Measurements from ENCODE around the gene PSG5. TPM values are rescaled to one million over a fixed set of nuclear protein-coding genes. Genes with fewer than 3 reads are reported as not detected.
"Not testable (repeated sequence)": the region's sequence is repeated elsewhere in the genome, so short reads cannot be mapped to it uniquely, and the experiment has no call there.

PSG5 gene
- total and polyA plus RNA-seq, 10 of the 15 experiments (the other 5 are each of a cell fraction or from before 2014, with no cell fraction given): 0.27 TPM; not detected in 9

DNA sequence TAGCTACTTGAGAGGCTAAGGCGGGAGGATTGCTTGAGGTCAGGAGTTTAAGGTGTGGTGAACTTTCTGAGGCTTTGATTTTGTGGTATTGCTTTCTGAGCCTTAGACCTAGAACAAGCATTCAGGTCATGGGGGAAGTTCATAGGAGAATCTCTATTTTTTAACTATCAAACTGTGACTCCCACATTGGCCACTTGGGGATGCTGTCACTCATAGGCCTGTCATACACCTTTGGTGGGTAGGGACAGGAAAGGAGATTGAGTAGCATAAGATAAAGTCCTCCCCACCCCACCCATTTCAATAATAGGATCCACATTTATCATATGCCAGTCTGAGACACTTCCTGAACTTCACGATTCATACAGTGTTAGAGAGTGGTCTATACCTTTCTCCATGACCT, 62.0 kb downstream of the PSG5 start:
- Histone ChIP-seq H3K4me1 (ENCODE audit: control insufficient read depth, insufficient read depth, low read length) (no peaks in the 10 kb centered on the region), H3K4me2 (ENCODE audit: control insufficient read depth, insufficient read depth) (no peak overlapping the region), H3K4me3 (no peak overlapping the region), H2AFZ (ENCODE audit: control insufficient read depth, low read depth, low read length) (no peak overlapping the region), H3K79me2 (ENCODE audit: control insufficient read depth, insufficient read depth, low read length) (no peaks in the 10 kb centered on the region), H3K27me3 (replicated peaks in 1 of 2; ENCODE audit: control insufficient read depth in 2 of 2, insufficient read depth in 2 of 2, low read length in 1 of 2) (no peaks in the 10 kb centered on the region), H3K9me3 (replicated peaks; ENCODE audit: control insufficient read depth, insufficient read depth, low read length) (no peaks in the 10 kb centered on the region), H3K27ac (ENCODE audit: control insufficient read depth, insufficient read depth) (no peak overlapping the region), H3K36me3 (ENCODE audit: control insufficient read depth in 2 of 2, insufficient read depth in 2 of 2, low read length in 1 of 2) (no peaks in the 10 kb centered on the region), H3K9ac (ENCODE audit: control insufficient read depth, insufficient read depth, low read length) (no peak overlapping the region), H4K20me1 (ENCODE audit: control insufficient read depth, insufficient read depth) (no peaks in the 10 kb centered on the region)
- POLR2A ChIA-PET: no interaction called here
- ATAC-seq: no peak
- DNase-seq (ENCODE audit: low read depth, low spot score): no peak
- CTCF ChIA-PET: no interaction called here
- intact Hi-C loops (cut with micrococcal nuclease; ENCODE audit: unreplicated experiment) (no loop called here), in situ Hi-C loops (cut with MboI) (no loop called here)
- RAD21 ChIA-PET (ENCODE audit: unreplicated experiment): no interaction called here
- SMC1A ChIA-PET (ENCODE audit: uncharacterized antibody, unreplicated experiment): no interaction called here
- no peak for FAIRE-seq
- TF ChIP-seq KLF5 (IDR thresholded peaks at IDR 0.05; ENCODE audit: partially characterized antibody) (no peak), IKZF2 (IDR thresholded peaks at IDR 0.05) (no peak), ZNF622 (IDR thresholded peaks at IDR 0.05) (no peak), ZSCAN29 (IDR thresholded peaks at IDR 0.05) (no peak)
- TF ChIP-seq, protein P1, sequence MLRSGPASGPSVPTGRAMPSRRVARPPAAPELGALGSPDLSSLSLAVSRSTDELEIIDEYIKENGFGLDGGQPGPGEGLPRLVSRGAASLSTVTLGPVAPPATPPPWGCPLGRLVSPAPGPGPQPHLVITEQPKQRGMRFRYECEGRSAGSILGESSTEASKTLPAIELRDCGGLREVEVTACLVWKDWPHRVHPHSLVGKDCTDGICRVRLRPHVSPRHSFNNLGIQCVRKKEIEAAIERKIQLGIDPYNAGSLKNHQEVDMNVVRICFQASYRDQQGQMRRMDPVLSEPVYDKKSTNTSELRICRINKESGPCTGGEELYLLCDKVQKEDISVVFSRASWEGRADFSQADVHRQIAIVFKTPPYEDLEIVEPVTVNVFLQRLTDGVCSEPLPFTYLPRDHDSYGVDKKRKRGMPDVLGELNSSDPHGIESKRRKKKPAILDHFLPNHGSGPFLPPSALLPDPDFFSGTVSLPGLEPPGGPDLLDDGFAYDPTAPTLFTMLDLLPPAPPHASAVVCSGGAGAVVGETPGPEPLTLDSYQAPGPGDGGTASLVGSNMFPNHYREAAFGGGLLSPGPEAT (IDR thresholded peaks at IDR 0.05; ENCODE audit: low read depth): no peak
- TF ChIP-seq, protein P2, sequence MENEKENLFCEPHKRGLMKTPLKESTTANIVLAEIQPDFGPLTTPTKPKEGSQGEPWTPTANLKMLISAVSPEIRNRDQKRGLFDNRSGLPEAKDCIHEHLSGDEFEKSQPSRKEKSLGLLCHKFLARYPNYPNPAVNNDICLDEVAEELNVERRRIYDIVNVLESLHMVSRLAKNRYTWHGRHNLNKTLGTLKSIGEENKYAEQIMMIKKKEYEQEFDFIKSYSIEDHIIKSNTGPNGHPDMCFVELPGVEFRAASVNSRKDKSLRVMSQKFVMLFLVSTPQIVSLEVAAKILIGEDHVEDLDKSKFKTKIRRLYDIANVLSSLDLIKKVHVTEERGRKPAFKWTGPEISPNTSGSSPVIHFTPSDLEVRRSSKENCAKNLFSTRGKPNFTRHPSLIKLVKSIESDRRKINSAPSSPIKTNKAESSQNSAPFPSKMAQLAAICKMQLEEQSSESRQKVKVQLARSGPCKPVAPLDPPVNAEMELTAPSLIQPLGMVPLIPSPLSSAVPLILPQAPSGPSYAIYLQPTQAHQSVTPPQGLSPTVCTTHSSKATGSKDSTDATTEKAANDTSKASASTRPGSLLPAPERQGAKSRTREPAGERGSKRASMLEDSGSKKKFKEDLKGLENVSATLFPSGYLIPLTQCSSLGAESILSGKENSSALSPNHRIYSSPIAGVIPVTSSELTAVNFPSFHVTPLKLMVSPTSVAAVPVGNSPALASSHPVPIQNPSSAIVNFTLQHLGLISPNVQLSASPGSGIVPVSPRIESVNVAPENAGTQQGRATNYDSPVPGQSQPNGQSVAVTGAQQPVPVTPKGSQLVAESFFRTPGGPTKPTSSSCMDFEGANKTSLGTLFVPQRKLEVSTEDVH (IDR thresholded peaks at IDR 0.05; ENCODE audit: low read depth, partially characterized antibody): no peak
- TF ChIP-seq, protein P3, sequence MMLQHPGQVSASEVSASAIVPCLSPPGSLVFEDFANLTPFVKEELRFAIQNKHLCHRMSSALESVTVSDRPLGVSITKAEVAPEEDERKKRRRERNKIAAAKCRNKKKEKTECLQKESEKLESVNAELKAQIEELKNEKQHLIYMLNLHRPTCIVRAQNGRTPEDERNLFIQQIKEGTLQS (IDR thresholded peaks at IDR 0.05; ENCODE audit: borderline replicate concordance, extremely low read depth, low read depth, low read length): no peak
- BruUV-seq (replicated peaks): no TSS peak
- WGBS (ENCODE audit: insufficient coverage, insufficient replicate concordance, low lambda C conversion rate, missing lambda C conversion rate): 0% methylated on average over 2 of the region's 2 CpGs

DNA sequence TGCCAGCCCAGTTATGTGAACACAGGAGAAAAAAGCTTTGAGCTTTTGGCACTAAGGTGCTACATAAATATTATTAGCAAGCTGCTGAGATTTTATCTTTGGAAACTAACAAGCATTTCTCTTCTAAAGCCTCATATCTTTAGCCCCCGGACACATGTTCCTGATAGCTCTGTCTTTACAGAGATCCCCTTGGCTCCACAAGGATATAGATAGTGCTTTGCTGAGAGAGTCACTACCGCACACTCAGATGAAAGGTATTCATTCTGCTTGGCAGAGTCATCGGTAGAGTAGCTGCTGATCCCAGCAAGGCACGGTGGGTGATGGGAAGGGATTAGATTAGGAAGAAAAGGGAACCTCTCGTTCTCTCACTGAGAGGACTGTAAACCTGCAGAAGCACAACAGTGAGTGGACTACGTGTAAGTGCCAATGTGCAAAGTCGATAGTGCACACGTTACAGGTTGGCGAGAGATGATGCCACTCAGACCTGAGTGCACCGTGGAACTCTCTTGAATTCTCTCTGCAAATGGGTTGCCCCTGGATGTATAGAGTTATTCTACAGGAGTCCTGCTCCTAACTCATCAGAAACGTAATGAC, 65.8 kb downstream of the PSG5 start:
- intact Hi-C loops (cut with micrococcal nuclease; ENCODE audit: unreplicated experiment); POLR2A ChIA-PET; H3K9ac ChIP-seq (ENCODE audit: control insufficient read depth, insufficient read depth, low read length); H3K4me1 ChIP-seq (ENCODE audit: control insufficient read depth, insufficient read depth, low read length); H3K4me3 ChIP-seq; DNase-seq (ENCODE audit: low read depth, low spot score); H3K79me2 ChIP-seq (ENCODE audit: control insufficient read depth, insufficient read depth, low read length); RAD21 ChIA-PET (ENCODE audit: unreplicated experiment); in situ Hi-C loops (cut with MboI); H3K36me3 ChIP-seq (ENCODE audit: control insufficient read depth in 2 of 2, insufficient read depth in 2 of 2, low read length in 1 of 2); FAIRE-seq; H3K9me3 ChIP-seq (replicated peaks; ENCODE audit: control insufficient read depth, insufficient read depth, low read length); H3K27ac ChIP-seq (ENCODE audit: control insufficient read depth, insufficient read depth); H3K27me3 ChIP-seq (replicated peaks in 1 of 2; ENCODE audit: control insufficient read depth in 2 of 2, insufficient read depth in 2 of 2, low read length in 1 of 2); BruUV-seq (replicated peaks); SMC1A ChIA-PET (ENCODE audit: uncharacterized antibody, unreplicated experiment); ATAC-seq; H3K4me2 ChIP-seq (ENCODE audit: control insufficient read depth, insufficient read depth); H4K20me1 ChIP-seq (ENCODE audit: control insufficient read depth, insufficient read depth); H2AFZ ChIP-seq (ENCODE audit: control insufficient read depth, low read depth, low read length): not testable (repeated sequence)
- WGBS (ENCODE audit: insufficient coverage, insufficient replicate concordance, low lambda C conversion rate, missing lambda C conversion rate): 13% methylated on average over 11 of the region's 11 CpGs
- CTCF ChIA-PET: interaction anchor here (0.6 kb wide), 1 partner anchor 56 kb away, joined by 3 read pairs; no protein-coding TSS in a partner anchor

All from GM12878 (cell line).